A549 (cell line): ENCODE measurements around the gene LENG1. TPM values are rescaled to one million over a fixed set of nuclear protein-coding genes. Genes with fewer than 3 reads are reported as not detected.

Source experiments
- ATAC-seq, 2 experiments: fragments of 200-7000 bp in 1 of 2; fragments of >200 bp in 1 of 2; cut with Nextera tagmentation in 1 of 2; cut with Tn5 transposase in 1 of 2; 3 replicates each; pipeline versions ENCODE4 v1.8.0 to v1.9.1; 2018 to 2020; ENCODE audit warnings: mild to moderate bottlenecking in 1 of 2, moderate library complexity in 1 of 2
- CTCF ChIA-PET: fragments of 300-600 bp; sonication (Branson Sonifier 250); formaldehyde crosslinking; extraction: SDS; loops from one replicate; lab custom pipeline; 2021; ENCODE audit warnings: antibody characterized with exemption, inconsistent platforms; lab: Yijun Ruan, JAX
- POLR2A ChIA-PET: fragments of 350-600 bp; formaldehyde crosslinking; extraction: SDS; loops from one replicate; lab custom pipeline; 2021; ENCODE audit warnings: antibody characterized with exemption, inconsistent platforms; lab: Yijun Ruan, JAX
- DNase-seq, 2 experiments: peaks; one replicate each; pipeline versions ENCODE4 v3.0.0 to v3.0.0-alpha.2; 2011 to 2016; ENCODE audit warnings: low read depth in 1 of 2, low spot score in 1 of 2
- FAIRE-seq: peaks from 2 replicates; lab custom pipeline; 2011; peaks lifted over from hg19 to GRCh38; lab: Jason Lieb, UNC
- H3K27ac ChIP-seq, 2 experiments: fragments of >200 bp; sonication (Bioruptor Twin); formaldehyde crosslinking; 3 replicates each; pipeline ENCODE4 v1.5.1; 2016 to 2017
- H3K4me1 ChIP-seq: fragments of >200 bp; sonication (Bioruptor Twin); formaldehyde crosslinking; 3 replicates; pipeline ENCODE4 v1.6.1; 2016
- H3K4me2 ChIP-seq: fragments of >200 bp; sonication (Bioruptor Twin); formaldehyde crosslinking; 3 replicates; pipeline ENCODE4 v1.6.1; 2016
- H3K4me3 ChIP-seq: fragments of >200 bp; sonication (Bioruptor Twin); formaldehyde crosslinking; 3 replicates; pipeline ENCODE4 v1.5.1; 2016
- H3K9me3 ChIP-seq: fragments of >200 bp; sonication (Bioruptor Twin); formaldehyde crosslinking; 3 replicates; pipeline ENCODE4 v1.6.1; 2016
- BCL3 ChIP-seq: fragments of >200 bp; sonication (Bioruptor Twin); formaldehyde crosslinking; IDR thresholded peaks from 3 replicates; pipeline ENCODE4 v1.6.1; 2016
- CBX8 ChIP-seq: fragments of 200-600 bp; sonication (generic); IDR thresholded peaks from 2 replicates; pipeline ENCODE4 v1.6.1; 2016
- CTCF ChIP-seq: fragments of >200 bp; sonication (Bioruptor Twin); formaldehyde crosslinking; IDR thresholded peaks from 3 replicates; pipeline ENCODE4 v1.5.1; 2016
- EP300 ChIP-seq, 2 experiments: fragments of >200 bp; sonication (Bioruptor Twin); formaldehyde crosslinking; IDR thresholded peaks; 2 replicates in 1 of 2; 3 replicates in 1 of 2; pipeline ENCODE4 v1.6.1; 2016 to 2017
- FOSB ChIP-seq: fragments of 250-450 bp; sonication (Bioruptor Pico); IDR thresholded peaks from 2 replicates; pipeline ENCODE4 v1.5.0; 2020; ENCODE audit warnings: mild to moderate bottlenecking, moderate library complexity
- FOSL2 ChIP-seq, 2 experiments: fragments of 450-650 bp in 1 of 2; fragments of >200 bp in 1 of 2; sonication (Bioruptor Twin) in 1 of 2; formaldehyde crosslinking; IDR thresholded peaks; 2 replicates each; pipeline versions ENCODE4 v1.5.0 to v1.6.1; 2016 to 2020; ENCODE audit warnings: mild to moderate bottlenecking in 1 of 2, moderate library complexity in 1 of 2
- FOXS1 ChIP-seq: fragments of 250-450 bp; sonication (Bioruptor Pico); IDR thresholded peaks from 2 replicates; pipeline ENCODE4 v1.5.0; 2020; ENCODE audit warnings: mild to moderate bottlenecking, moderate library complexity
- HES2 ChIP-seq: fragments of >200 bp; sonication (Bioruptor Twin); formaldehyde crosslinking; IDR thresholded peaks from 2 replicates; pipeline ENCODE4 v1.6.1; 2016
- HEYL ChIP-seq: fragments of 250-450 bp; sonication (Bioruptor Pico); IDR thresholded peaks from 2 replicates; pipeline ENCODE4 v1.8.0; 2021; ENCODE audit warnings: mild to moderate bottlenecking, moderate library complexity
- HOXA7 ChIP-seq: fragments of 250-450 bp; sonication (Bioruptor Pico); IDR thresholded peaks from 2 replicates; pipeline ENCODE4 v1.5.0; 2020; ENCODE audit warnings: mild to moderate bottlenecking, moderate library complexity
- HOXB5 ChIP-seq: fragments of 250-450 bp; sonication (Bioruptor Pico); IDR thresholded peaks from 2 replicates; pipeline ENCODE4 v1.5.0; 2020; ENCODE audit warnings: mild to moderate bottlenecking, moderate library complexity
- JUN ChIP-seq, 2 experiments: fragments of >200 bp; sonication (Bioruptor Twin); formaldehyde crosslinking; IDR thresholded peaks; 2 replicates in 1 of 2; 3 replicates in 1 of 2; pipeline ENCODE4 v1.6.1; 2016 to 2017
- KDM1A ChIP-seq: fragments of 200-600 bp; sonication (generic); IDR thresholded peaks from 2 replicates; pipeline ENCODE4 v1.6.1; 2016; ENCODE audit warnings: low read depth, mild to moderate bottlenecking
- MAFK ChIP-seq: fragments of 450-650 bp; IDR thresholded peaks from 2 replicates; pipeline ENCODE4 v1.6.1; 2014; ENCODE audit not compliant: partially characterized antibody
- MAX ChIP-seq: IDR thresholded peaks from 2 replicates; pipeline ENCODE4 v1.6.1; 2012
- MYC ChIP-seq: IDR thresholded peaks from 2 replicates; pipeline ENCODE4 v1.6.1; 2012; ENCODE audit warnings: mild to moderate bottlenecking, inconsistent platforms, low read length, improper control_type of control experiment, borderline replicate concordance
- NPAS2 ChIP-seq: fragments of 250-450 bp; sonication (Bioruptor Pico); IDR thresholded peaks from 2 replicates; pipeline ENCODE4 v1.8.0; 2022; ENCODE audit warnings: mild to moderate bottlenecking, moderate library complexity, borderline replicate concordance
- PBX3 ChIP-seq: IDR thresholded peaks from 2 replicates; pipeline ENCODE4 v1.6.1; 2012
- POLR2AphosphoS2 ChIP-seq: conservative IDR thresholded peaks from 2 replicates; pipeline ENCODE4 v1.6.1; 2012; ENCODE audit warnings: low read length, improper control_type of control experiment, inconsistent platforms
- RAD21 ChIP-seq, 2 experiments: fragments of >200 bp in 1 of 2; sonication (Bioruptor Twin) in 1 of 2; formaldehyde crosslinking in 1 of 2; IDR thresholded peaks in 1 of 2; conservative IDR thresholded peaks in 1 of 2; 2 replicates in 1 of 2; 3 replicates in 1 of 2; pipeline ENCODE4 v1.6.1; 2012 to 2018; ENCODE audit warnings: inconsistent platforms in 1 of 2
- REST ChIP-seq: fragments of 200-600 bp; sonication (generic); IDR thresholded peaks from 2 replicates; pipeline ENCODE4 v1.6.1; 2016; ENCODE audit warnings: antibody characterized with exemption, mild to moderate bottlenecking, moderate library complexity
- RFX5 ChIP-seq: fragments of 450-650 bp; IDR thresholded peaks from 2 replicates; pipeline ENCODE4 v1.7.1; 2014; ENCODE audit warnings: antibody characterized with exemption, mild to moderate bottlenecking, moderate library complexity
- RNF2 ChIP-seq: fragments of 200-600 bp; sonication (generic); IDR thresholded peaks from 2 replicates; pipeline ENCODE4 v1.6.1; 2016; ENCODE audit warnings: low read depth, mild to moderate bottlenecking, antibody characterized with exemption, moderate library complexity, borderline replicate concordance
- WGBS: methylation state at CpG from one replicate; pipeline ENCODE4 v1.1.6; 2017; ENCODE audit errors: missing lambda C conversion rate; 5-methylcytosine and 5-hydroxymethylcytosine counted together
- polyA plus RNA-seq, 4 experiments: library from polyadenylated mRNA; depleted of rRNA in 3 of 4; stranded (reverse); fragments of >200 nt; fragmentation: RNase III in 1 of 4; extraction: RNeasy Plus Mini Kit Qiagen cat#74134 plus additional on column Dnase treatment in 1 of 4; gene quantifications; 2 replicates in 3 of 4; 3 replicates in 1 of 4; pipeline ENCODE4 v1.2.3, GENCODE V29; 2011 to 2017

Gene LENG1
- polyA plus RNA-seq, 2 of the 4 experiments (the other 2 are of a cell fraction), result 13.3 to 13.8 TPM

- no peak overlapping the region for H3K4me3 ChIP-seq
- no peak for TF ChIP-seq PBX3
- no peak for TF ChIP-seq KDM1A
- TF ChIP-seq BCL3, result no peak
- no peak for TF ChIP-seq HOXB5
- TF ChIP-seq EP300 (IDR thresholded peaks at IDR 0.05), result no peak
- TF ChIP-seq FOSL2 (IDR thresholded peaks at IDR 0.05), result no peak
- TF ChIP-seq FOSL2 (CRISPR knock-in tag; IDR thresholded peaks at IDR 0.05), result no peak
- TF ChIP-seq REST, result no peak
- TF ChIP-seq HES2, result no peak
- no peak for TF ChIP-seq RFX5
- TF ChIP-seq CTCF, result no peak
- TF ChIP-seq HOXA7 (CRISPR knock-in tag), result no peak
- no peak for TF ChIP-seq MAX
- TF ChIP-seq RNF2, result no peak
- TF ChIP-seq FOXS1 (CRISPR knock-in tag), result no peak
- TF ChIP-seq POLR2AphosphoS2, result no peak
- no peak for TF ChIP-seq MAFK
- POLR2A ChIA-PET, result interaction anchor here (0.9 to 1.3 kb wide), 2 partner anchors 9 to 13 kb away, joined by 4 to 5 read pairs; partner anchors contain the start of genes CNOT3, PRPF31 and TFPT
- CTCF ChIA-PET, result interaction anchor here (1.1 kb wide), 1 partner anchor 41 kb away, joined by 3 read pairs; no protein-coding TSS in a partner anchor
- no peak overlapping the region for H3K27ac ChIP-seq
- ATAC-seq (no peak), FAIRE-seq (no peak), DNase-seq (no peak)
- WGBS, result 91% methylated on average over 44 of the region's 44 CpGs
- no peak overlapping the region for H3K4me2 ChIP-seq
- H3K9me3 ChIP-seq, result no peaks in the 10 kb centered on the region
- no peaks in the 10 kb centered on the region for H3K4me1 ChIP-seq
These were observed 31.7 kb downstream of the LENG1 start for GRCh38 chr19:54127688-54128440.

- FAIRE-seq (no peak), ATAC-seq (no peak), DNase-seq (no peak)
- Histone ChIP-seq H3K4me3 (no peak overlapping the region), H3K4me2 (no peak overlapping the region), H3K4me1 (no peaks in the 10 kb centered on the region), H3K9me3 (no peaks in the 10 kb centered on the region), H3K27ac (no peak overlapping the region)
- CTCF ChIA-PET, result interaction anchor here (0.5 to 3.2 kb wide), 2 partner anchors 12 to 350 kb away, joined by 3 to 8 read pairs; partner anchors contain the start of gene CNOT3
- 92% methylated on average over 9 of the region's 9 CpGs for WGBS
- POLR2A ChIA-PET, result no interaction called here
- TF ChIP-seq CBX8 (no peak), CTCF (no peak), KDM1A (no peak), NPAS2 (CRISPR knock-in tag) (no peak), JUN (IDR thresholded peaks at IDR 0.05) (no peak), RAD21 (conservative IDR thresholded peaks at IDR 0.05 in 1 of 2, IDR thresholded peaks at IDR 0.05 in 1 of 2) (no peak), HEYL (CRISPR knock-in tag) (no peak), FOSB (CRISPR knock-in tag) (no peak), FOXS1 (CRISPR knock-in tag) (no peak), MYC (no peak), HOXB5 (no peak)
These were observed 33.8 kb downstream of the LENG1 start for GRCh38 chr19:54125713-54126112.
